ENCODE measurements around the gene PIGP.

DNA sequence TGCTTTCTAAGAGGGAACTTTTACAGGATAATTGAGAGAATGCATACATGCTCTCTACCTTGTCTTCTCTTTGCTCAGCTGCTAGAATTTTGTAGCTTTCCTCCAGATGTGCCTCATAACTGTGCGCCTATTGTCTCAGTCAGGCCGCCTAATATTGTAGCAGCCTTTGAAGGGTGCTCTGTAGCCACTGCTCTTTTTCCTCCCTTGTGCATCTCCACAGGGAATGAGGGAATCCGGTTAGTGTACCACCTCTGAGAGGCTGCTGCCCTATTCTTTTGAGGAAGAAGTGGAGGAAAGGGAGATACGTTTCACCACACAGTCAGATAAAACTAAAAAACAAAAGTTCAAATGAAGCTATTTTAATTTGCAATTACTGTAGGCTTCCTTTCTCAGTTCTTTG, 22.9 kb upstream of the PIGP start:
- TF ChIP-seq, protein P1, sequence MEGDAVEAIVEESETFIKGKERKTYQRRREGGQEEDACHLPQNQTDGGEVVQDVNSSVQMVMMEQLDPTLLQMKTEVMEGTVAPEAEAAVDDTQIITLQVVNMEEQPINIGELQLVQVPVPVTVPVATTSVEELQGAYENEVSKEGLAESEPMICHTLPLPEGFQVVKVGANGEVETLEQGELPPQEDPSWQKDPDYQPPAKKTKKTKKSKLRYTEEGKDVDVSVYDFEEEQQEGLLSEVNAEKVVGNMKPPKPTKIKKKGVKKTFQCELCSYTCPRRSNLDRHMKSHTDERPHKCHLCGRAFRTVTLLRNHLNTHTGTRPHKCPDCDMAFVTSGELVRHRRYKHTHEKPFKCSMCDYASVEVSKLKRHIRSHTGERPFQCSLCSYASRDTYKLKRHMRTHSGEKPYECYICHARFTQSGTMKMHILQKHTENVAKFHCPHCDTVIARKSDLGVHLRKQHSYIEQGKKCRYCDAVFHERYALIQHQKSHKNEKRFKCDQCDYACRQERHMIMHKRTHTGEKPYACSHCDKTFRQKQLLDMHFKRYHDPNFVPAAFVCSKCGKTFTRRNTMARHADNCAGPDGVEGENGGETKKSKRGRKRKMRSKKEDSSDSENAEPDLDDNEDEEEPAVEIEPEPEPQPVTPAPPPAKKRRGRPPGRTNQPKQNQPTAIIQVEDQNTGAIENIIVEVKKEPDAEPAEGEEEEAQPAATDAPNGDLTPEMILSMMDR (IDR thresholded peaks at IDR 0.05; ENCODE audit: low read depth, low read length, poor library complexity, severe bottlenecking) = no peak
- no peak for TF ChIP-seq EZH2phosphoT487 (IDR thresholded peaks at IDR 0.05; ENCODE audit: borderline replicate concordance, low read length)
